Ovary (tissue), 3 donors: Measurements from ENCODE around the gene DAB2.

Experiments
- POLR2A ChIP-seq: fragments of 450-650 bp; IDR thresholded peaks from one replicate; pipeline ENCODE4 v1.6.1; 2017; ENCODE audit warnings: antibody characterized with exemption, mild to moderate bottlenecking, moderate library complexity
- TF ChIP-seq, protein P1 (sequence below), 3 donors: fragments of 450-650 bp in 2 of 3; fragments of 200-600 bp in 1 of 3; IDR thresholded peaks; one replicate each; pipeline versions ENCODE4 v1.5.1 to v1.8.0; 2016 to 2022; ENCODE audit warnings: antibody characterized with exemption in 3 of 3, mild to moderate bottlenecking in 1 of 3
- donor health status: DM: no; HTN: no; CAD: no.

DNA sequence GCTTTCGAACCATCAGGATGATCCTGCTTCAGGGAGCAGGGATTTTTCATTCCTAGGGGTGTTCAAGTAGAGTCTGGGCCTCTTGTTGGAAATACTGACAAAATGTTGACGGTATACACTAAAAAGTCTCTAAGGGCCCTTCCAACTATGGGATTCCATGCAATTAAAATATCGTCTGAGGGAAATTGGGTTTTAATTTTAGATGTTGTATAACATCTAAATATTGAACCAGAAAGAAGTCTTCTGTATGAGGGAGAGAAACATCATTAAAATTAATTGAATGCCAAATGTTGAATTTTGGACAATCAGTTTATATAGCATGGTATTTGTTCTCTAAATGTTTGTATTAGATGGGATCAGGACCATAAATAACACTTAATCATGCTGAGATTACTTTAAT, 25.7 kb upstream of the DAB2 start:
- TF ChIP-seq, protein P1, sequence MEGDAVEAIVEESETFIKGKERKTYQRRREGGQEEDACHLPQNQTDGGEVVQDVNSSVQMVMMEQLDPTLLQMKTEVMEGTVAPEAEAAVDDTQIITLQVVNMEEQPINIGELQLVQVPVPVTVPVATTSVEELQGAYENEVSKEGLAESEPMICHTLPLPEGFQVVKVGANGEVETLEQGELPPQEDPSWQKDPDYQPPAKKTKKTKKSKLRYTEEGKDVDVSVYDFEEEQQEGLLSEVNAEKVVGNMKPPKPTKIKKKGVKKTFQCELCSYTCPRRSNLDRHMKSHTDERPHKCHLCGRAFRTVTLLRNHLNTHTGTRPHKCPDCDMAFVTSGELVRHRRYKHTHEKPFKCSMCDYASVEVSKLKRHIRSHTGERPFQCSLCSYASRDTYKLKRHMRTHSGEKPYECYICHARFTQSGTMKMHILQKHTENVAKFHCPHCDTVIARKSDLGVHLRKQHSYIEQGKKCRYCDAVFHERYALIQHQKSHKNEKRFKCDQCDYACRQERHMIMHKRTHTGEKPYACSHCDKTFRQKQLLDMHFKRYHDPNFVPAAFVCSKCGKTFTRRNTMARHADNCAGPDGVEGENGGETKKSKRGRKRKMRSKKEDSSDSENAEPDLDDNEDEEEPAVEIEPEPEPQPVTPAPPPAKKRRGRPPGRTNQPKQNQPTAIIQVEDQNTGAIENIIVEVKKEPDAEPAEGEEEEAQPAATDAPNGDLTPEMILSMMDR (IDR thresholded peaks at IDR 0.05) = no peak
- no peak for TF ChIP-seq POLR2A
